Renal cortex interstitium (tissue), 11 donors: ENCODE measurements around the gene HSPG2. TPM values are rescaled to one million over a fixed set of nuclear protein-coding genes. Genes with fewer than 3 reads are reported as not detected.
A peak's percentile ranks its signal among the peaks of the same experiment; 100 is the strongest.
"Not testable (repeated sequence)": the region's sequence is repeated elsewhere in the genome, so short reads cannot be mapped to it uniquely, and the experiment has no call there.

Experiments
- DNase-seq, 11 donors: peaks; one replicate each; pipeline ENCODE4 v3.0.0-alpha.2; 2013; ENCODE audit warnings: low read depth in 9 of 11, low spot score in 4 of 11; ENCODE audit errors: extremely low read depth in 1 of 11
- polyA plus RNA-seq, 3 donors: library from polyadenylated mRNA; unstranded; fragments of 120-200 nt; gene quantifications; one replicate each; pipeline ENCODE4 v1.2.1, GENCODE V29; 2013; ENCODE audit not compliant: insufficient read length in 3 of 3

The HSPG2 gene
- polyA plus RNA-seq, 3 donors: 130 to 200 (median 188) TPM

- DNase-seq: not testable (repeated sequence)
Observed at GRCh38 chr1:21826694-21827093, 110.4 kb downstream of the HSPG2 start.

GRCh38 chr1:21825393-21825792 lies 111.7 kb downstream of the HSPG2 start:
- DNase-seq: no peak

GRCh38 chr1:21824926-21825325 lies 112.2 kb downstream of the HSPG2 start:
- no peak for DNase-seq

GRCh38 chr1:21823980-21824702 lies 113.0 kb downstream of the HSPG2 start:
- DNase-seq: no peak

GRCh38 chr1:21823206-21823979 lies 113.7 kb downstream of the HSPG2 start:
- DNase-seq: no peak

GRCh38 chr1:21822349-21822748 lies 114.8 kb downstream of the HSPG2 start:
- DNase-seq: no peak

- DNase-seq: no peak
Observed at GRCh38 chr1:21821385-21822019, 115.6 kb downstream of the HSPG2 start.

GRCh38 chr1:21820597-21821232 lies 116.4 kb downstream of the HSPG2 start:
- no peak for DNase-seq

- no peak for DNase-seq
Observed at GRCh38 chr1:21818656-21819055, 118.5 kb downstream of the HSPG2 start.

- DNase-seq: no peak
Observed at GRCh38 chr1:21816602-21817302, 120.4 kb downstream of the HSPG2 start.

- no peak for DNase-seq
Observed at GRCh38 chr1:21815724-21816321, 121.3 kb downstream of the HSPG2 start.

- DNase-seq: no peak
Observed at GRCh38 chr1:21814981-21815582, 122.0 kb downstream of the HSPG2 start.

GRCh38 chr1:21814241-21814918 lies 122.7 kb downstream of the HSPG2 start:
- peak in 9 of 11 donors; percentile 5 to 34 (median 15) for DNase-seq

GRCh38 chr1:21813542-21813941 lies 123.6 kb downstream of the HSPG2 start:
- no peak for DNase-seq

- no peak for DNase-seq
Observed at GRCh38 chr1:21811875-21812305, 125.2 kb downstream of the HSPG2 start, which contains the start of gene LDLRAD2. LDLRAD2 (plus strand) TSS chr1:21812265; CDS start chr1:21812452, 187 bp downstream.

GRCh38 chr1:21804536-21804935 lies 132.6 kb downstream of the HSPG2 start:
- DNase-seq: no peak

GRCh38 chr1:21801100-21801499 lies 136.0 kb downstream of the HSPG2 start:
- no peak for DNase-seq
